Liver (tissue), 3 donors: ENCODE data around the gene RFLNA.

Experiments
- ATF3 ChIP-seq: IDR thresholded peaks from 2 replicates; pipeline ENCODE4 v1.6.1; 2016; ENCODE audit warnings: antibody characterized with exemption
- CTCF ChIP-seq: fragments of 150-350 bp; IDR thresholded peaks from 2 replicates; pipeline ENCODE4 v1.5.1; 2017; ENCODE audit warnings: improper control_type of control experiment, low read depth, low read length; ENCODE audit not compliant: missing input control
- GABPA ChIP-seq, 2 donors: IDR thresholded peaks in 1 of 2; conservative IDR thresholded peaks in 1 of 2; 2 replicates each; pipeline ENCODE4 v1.6.1; 2016; ENCODE audit warnings: antibody characterized with exemption in 2 of 2, mild to moderate bottlenecking in 1 of 2, moderate library complexity in 1 of 2
- JUND ChIP-seq, 2 donors: IDR thresholded peaks; 2 replicates each; pipeline ENCODE4 v1.6.1; 2016; ENCODE audit warnings: antibody characterized with exemption in 2 of 2
- MAX ChIP-seq: IDR thresholded peaks from 2 replicates; pipeline ENCODE4 v1.6.1; 2016; ENCODE audit warnings: antibody characterized with exemption
- RAD21 ChIP-seq, 2 donors: IDR thresholded peaks; 2 replicates each; pipeline ENCODE4 v1.6.1; 2016; ENCODE audit warnings: antibody characterized with exemption in 2 of 2, mild to moderate bottlenecking in 2 of 2
- TAF1 ChIP-seq: conservative IDR thresholded peaks from 2 replicates; pipeline ENCODE4 v1.6.1; 2016; ENCODE audit warnings: antibody characterized with exemption, mild to moderate bottlenecking
- YY1 ChIP-seq: IDR thresholded peaks from 2 replicates; pipeline ENCODE4 v1.6.1; 2016; ENCODE audit warnings: antibody characterized with exemption, mild to moderate bottlenecking
- TF ChIP-seq, protein P1 (sequence below): IDR thresholded peaks from 2 replicates; pipeline ENCODE4 v1.6.1; 2016; ENCODE audit warnings: antibody characterized with exemption, mild to moderate bottlenecking
- donor health status: healthy.
- donor health status: healthy.

- no peak for TF ChIP-seq CTCF
- TF ChIP-seq ATF3: no peak
- TF ChIP-seq JUND (IDR thresholded peaks at IDR 0.05): no peak
- no peak for TF ChIP-seq RAD21 (IDR thresholded peaks at IDR 0.05)
- TF ChIP-seq MAX: no peak
- TF ChIP-seq YY1: no peak
- no peak for TF ChIP-seq TAF1
- TF ChIP-seq, protein P1, sequence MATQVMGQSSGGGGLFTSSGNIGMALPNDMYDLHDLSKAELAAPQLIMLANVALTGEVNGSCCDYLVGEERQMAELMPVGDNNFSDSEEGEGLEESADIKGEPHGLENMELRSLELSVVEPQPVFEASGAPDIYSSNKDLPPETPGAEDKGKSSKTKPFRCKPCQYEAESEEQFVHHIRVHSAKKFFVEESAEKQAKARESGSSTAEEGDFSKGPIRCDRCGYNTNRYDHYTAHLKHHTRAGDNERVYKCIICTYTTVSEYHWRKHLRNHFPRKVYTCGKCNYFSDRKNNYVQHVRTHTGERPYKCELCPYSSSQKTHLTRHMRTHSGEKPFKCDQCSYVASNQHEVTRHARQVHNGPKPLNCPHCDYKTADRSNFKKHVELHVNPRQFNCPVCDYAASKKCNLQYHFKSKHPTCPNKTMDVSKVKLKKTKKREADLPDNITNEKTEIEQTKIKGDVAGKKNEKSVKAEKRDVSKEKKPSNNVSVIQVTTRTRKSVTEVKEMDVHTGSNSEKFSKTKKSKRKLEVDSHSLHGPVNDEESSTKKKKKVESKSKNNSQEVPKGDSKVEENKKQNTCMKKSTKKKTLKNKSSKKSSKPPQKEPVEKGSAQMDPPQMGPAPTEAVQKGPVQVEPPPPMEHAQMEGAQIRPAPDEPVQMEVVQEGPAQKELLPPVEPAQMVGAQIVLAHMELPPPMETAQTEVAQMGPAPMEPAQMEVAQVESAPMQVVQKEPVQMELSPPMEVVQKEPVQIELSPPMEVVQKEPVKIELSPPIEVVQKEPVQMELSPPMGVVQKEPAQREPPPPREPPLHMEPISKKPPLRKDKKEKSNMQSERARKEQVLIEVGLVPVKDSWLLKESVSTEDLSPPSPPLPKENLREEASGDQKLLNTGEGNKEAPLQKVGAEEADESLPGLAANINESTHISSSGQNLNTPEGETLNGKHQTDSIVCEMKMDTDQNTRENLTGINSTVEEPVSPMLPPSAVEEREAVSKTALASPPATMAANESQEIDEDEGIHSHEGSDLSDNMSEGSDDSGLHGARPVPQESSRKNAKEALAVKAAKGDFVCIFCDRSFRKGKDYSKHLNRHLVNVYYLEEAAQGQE: no peak
- no peak for TF ChIP-seq GABPA (IDR thresholded peaks at IDR 0.05 in 1 of 2, conservative IDR thresholded peaks at IDR 0.05 in 1 of 2)
Observed at GRCh38 chr12:124276337-124276736, 18.6 kb upstream of the RFLNA start.
